Measurements from ENCODE around the gene ARL4D.

DNA sequence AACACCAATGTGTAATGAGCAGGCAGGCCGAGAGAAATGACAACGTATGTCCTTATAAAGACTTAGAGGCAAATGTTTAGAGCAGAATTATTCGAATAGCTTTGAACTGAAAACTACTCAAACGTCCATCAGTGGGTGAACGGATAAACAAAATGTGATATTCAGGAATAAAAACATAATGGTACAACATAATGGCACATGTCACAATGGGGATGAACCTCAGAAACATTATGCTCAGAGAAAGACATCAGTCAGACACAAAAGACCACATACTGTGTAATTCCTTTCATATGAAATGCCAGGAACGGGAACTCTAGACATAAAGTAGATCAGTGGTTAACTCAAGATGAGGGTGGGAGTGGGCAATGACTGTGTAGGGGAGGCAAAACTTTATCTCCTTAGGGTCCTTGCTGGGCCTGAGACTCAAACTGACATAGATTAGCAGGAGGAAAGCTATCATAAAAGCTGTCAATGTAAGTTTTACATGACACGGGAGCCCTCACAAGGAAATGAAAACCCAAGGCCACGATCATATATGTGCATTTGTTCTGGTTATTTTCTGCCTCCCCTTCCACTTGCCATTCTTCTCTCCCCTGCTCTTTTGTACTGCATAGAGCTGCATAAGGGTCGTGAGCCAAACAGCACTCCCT, 14.8 kb upstream of the ARL4D start:
- TF ChIP-seq, protein P1, sequence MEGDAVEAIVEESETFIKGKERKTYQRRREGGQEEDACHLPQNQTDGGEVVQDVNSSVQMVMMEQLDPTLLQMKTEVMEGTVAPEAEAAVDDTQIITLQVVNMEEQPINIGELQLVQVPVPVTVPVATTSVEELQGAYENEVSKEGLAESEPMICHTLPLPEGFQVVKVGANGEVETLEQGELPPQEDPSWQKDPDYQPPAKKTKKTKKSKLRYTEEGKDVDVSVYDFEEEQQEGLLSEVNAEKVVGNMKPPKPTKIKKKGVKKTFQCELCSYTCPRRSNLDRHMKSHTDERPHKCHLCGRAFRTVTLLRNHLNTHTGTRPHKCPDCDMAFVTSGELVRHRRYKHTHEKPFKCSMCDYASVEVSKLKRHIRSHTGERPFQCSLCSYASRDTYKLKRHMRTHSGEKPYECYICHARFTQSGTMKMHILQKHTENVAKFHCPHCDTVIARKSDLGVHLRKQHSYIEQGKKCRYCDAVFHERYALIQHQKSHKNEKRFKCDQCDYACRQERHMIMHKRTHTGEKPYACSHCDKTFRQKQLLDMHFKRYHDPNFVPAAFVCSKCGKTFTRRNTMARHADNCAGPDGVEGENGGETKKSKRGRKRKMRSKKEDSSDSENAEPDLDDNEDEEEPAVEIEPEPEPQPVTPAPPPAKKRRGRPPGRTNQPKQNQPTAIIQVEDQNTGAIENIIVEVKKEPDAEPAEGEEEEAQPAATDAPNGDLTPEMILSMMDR (conservative IDR thresholded peaks at IDR 0.05) = no peak
- no peak for TF ChIP-seq ZFX (IDR thresholded peaks at IDR 0.05)

All from C4-2B (cell line).